ENCODE measurements around the gene RNF222.

DNA sequence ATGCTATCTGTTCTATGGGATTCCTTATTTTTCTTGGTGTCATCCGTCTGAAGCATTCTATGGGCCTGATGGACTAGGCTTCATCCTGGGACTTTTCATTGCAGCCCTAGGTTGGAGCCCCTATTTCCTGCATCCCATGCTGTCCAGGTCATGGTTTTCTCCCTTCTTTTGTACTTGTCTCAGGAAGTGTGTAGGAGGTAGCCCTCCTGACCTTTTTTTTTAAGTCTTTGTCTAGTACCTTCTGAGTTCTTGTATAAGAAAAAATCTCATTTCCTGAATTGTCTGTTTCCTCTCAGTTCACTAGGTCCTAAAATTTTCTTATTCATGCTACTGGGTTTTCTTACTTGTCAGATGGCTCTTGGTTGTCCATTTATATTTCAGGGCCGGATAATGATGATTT lies 44.1 kb upstream of the RNF222 start:
- TF ChIP-seq CTCF (conservative IDR thresholded peaks at IDR 0.05) (no peak), EZH2 (IDR thresholded peaks at IDR 0.05; ENCODE audit: low read depth) (no peak)
